GM11168 (cell line): Measurements from ENCODE around the gene EPN2.

Source experiments
- in situ Hi-C: fragments of 300-500 bp; cut with MboI; formaldehyde crosslinking; loops from one replicate; pipeline ENCODE4 v1.12.0; 2022; ENCODE audit warnings: low sequenced_read_pairs; ENCODE audit not compliant: unreplicated experiment

The EPN2 gene

DNA sequence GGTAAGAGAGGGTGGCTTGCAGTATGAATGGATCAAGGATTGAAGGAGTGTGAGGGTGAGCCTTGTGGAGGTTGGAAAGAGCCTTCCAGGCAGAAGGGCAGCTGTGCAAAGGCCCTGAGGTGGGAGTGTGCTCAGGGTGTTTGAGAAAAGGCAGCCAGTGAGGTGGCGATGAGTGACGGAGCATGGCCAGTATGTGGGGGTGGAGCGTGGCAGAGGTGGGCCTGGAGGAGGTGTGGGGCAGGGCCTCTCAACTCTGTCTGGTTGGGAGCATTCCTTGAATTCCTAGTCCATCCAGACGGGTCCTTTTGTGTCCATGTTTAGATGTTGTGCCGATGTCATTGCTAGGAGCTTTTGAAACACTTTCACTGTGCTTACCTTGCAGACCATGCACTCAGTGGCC is 51.3 kb downstream of the EPN2 start:
- in situ Hi-C loops = no loop called here

DNA sequence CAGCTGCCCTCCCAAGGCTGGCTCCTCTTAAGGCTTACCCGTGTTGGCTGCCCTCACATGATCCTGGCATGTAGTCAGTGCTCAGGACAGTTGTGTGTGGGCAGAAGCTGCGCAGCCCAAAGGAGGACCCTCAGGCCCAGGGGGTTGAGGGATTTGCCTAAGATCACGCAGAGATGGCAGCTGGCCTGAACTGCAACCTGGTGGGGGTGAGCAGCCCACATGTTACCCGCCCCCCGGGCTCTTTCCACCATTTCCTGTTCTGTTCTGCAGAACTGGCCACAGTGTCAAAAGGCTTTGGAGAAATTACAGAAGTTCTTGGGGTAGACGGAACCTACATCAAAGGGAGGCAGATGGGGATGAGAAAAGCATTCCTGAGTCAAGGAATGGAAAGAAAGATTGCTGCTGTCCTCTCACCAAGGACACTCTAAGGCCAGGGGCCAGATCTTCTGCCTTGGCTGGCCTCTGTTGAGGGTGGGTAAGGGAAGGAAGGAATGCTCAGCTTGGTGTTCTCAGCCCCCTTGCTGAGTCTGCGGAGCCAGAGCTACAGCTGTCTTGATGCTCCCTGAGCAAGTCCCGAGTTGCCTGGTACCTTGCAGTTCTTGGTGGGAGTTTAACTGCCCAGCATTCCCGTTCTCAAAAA is 53.0 kb downstream of the EPN2 start:
- in situ Hi-C loops = no loop called here

DNA sequence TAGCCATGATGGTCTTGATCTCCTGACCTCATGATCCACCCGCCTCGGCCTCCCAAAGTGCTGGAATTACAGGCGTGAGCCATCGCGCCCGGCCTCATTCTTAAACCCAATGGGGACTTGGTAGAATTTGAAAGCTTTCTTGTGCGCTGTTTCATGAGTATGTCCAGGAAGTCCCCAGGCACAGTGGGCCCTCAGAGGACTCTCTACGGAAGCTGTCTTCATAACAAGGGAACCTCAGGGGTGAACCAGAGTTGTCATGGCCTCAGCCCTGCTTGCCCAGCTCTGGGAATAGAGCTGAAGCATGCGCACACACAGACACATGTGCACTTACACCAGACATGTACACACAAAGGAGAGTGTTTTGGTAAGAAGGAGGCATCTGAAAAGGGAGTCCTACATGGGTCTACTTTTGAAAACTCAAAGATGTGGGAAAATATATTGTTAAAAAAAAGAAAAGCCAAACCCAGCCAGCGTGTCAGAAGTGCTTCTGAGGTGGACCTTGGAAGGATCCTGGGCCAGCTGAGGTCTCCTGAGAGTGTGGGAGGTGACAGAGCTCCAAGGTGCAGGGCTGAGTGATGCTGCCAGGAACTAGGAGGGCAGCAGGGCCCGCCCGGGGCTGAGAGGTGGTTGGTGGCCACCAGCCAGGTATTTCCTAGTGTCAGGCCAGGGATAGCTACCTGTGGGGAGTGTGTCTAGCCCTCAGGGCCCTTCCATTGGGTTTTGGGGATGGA is 54.6 kb downstream of the EPN2 start:
- in situ Hi-C loops = no loop called here

- in situ Hi-C loops = no loop called here
Observed at GRCh38 chr17:19292377-19292711, 55.2 kb downstream of the EPN2 start.

- in situ Hi-C loops = no loop called here
Observed at GRCh38 chr17:19294443-19294842, 57.3 kb downstream of the EPN2 start.

GRCh38 chr17:19295473-19296135 is 58.4 kb downstream of the EPN2 start:
- in situ Hi-C loops = no loop called here

GRCh38 chr17:19296786-19297778 is 59.9 kb downstream of the EPN2 start:
- in situ Hi-C loops = no loop called here

GRCh38 chr17:19298569-19299213 is 61.5 kb downstream of the EPN2 start:
- in situ Hi-C loops = no loop called here

DNA sequence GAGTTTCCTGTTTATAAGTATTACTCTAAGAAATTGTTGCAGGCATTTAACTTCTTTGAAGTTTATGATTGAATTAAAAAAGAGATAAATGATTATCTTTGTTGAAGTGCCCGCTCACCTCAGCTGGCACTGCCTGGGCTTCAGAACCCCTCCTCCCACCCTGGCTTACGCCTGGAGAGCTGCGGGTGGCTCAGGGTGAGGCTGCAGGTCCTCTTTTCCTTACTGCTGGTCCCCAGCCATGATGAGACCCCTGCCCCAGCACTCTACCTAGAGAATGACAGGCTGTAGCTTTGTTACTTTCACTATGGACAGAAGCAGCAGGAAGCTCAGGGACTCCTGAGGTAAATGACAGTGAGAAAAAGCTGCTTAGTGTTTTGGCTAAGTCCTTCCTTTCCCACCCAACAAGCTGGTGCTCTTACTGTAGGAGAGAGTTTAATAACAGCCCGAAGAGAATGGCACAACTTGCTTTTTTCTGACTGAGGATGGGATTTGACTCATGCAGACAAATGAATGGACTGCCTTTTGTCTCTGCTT is 62.1 kb downstream of the EPN2 start:
- in situ Hi-C loops = no loop called here

GRCh38 chr17:19299866-19300265 is 62.7 kb downstream of the EPN2 start:
- in situ Hi-C loops = no loop called here

GRCh38 chr17:19301274-19301951 is 64.2 kb downstream of the EPN2 start:
- in situ Hi-C loops = no loop called here

- in situ Hi-C loops = no loop called here
Observed at GRCh38 chr17:19301973-19302372, 64.8 kb downstream of the EPN2 start.

DNA sequence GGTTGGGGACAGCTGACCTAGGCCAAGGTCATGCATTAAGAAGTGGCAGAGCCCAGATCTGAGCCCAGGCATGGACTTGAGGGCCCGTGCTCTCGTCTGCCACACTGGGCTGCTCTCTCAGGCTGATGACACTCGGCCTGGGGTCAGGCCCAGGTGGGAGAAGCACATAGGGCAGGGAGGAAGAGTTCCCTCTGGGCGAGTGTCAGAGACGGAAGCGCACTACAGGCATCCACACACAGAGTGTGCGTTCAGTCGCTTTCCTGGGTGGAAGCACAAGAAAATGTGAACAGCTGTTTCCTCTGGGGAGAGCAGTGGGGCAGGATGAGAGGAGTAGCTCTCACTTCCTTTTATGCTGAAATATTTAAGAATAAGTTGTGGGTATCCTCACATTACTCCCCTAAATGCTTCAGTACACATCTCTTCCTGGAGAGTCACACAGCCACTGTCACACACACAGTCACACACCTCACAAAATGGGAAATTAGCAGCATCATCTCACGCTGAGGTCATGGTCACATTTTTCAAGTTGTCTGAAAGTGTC is 65.7 kb downstream of the EPN2 start:
- in situ Hi-C loops = no loop called here

- in situ Hi-C loops = no loop called here
Observed at GRCh38 chr17:19303367-19303776, 66.2 kb downstream of the EPN2 start.

DNA sequence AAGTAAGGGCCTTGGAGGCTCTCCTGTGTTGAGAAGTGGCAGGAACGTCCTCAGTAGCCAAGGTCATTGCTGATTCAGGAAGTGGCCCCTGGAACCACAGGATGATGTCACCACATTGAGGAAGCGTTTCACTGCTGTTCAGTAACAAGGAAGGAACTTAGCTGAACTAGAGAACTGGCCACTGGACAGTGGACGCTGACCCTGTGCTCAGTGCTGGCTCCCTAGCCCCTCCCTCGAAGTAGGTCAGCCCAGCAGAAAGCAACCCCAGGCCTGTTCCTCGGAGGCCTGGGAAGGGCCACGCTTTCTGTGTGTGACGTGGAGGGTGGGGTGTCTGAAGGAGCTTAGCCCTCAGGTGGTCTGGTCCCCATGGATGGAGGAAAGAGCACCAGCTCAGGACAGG is 67.0 kb downstream of the EPN2 start:
- in situ Hi-C loops = no loop called here

GRCh38 chr17:19304751-19305150 is 67.6 kb downstream of the EPN2 start:
- in situ Hi-C loops = no loop called here

GRCh38 chr17:19305256-19305655 is 68.1 kb downstream of the EPN2 start:
- in situ Hi-C loops = no loop called here

GRCh38 chr17:19305761-19306159 is 68.6 kb downstream of the EPN2 start:
- in situ Hi-C loops = no loop called here
